WTC11 (cell line): Measurements from ENCODE around the gene POLE4. TPM values are rescaled to one million over a fixed set of nuclear protein-coding genes. Genes with fewer than 3 reads are reported as not detected.

Experiments
- ATAC-seq: fragments of 200-7000 bp; cut with Tn5 transposase; 2 replicates; pipeline ENCODE4 v1.10.0; 2021; ENCODE audit warnings: mild to moderate bottlenecking, moderate library complexity
- CTCF ChIA-PET: fragments of 300-600 bp; sonication (Branson Sonifier 250); formaldehyde crosslinking; loops from one replicate; lab custom pipeline; 2021; ENCODE audit warnings: antibody characterized with exemption; lab: Charles Lee
- POLR2A ChIA-PET: fragments of 350-600 bp; sonication (Branson Sonifier 250); formaldehyde crosslinking; loops from one replicate; lab custom pipeline; 2021; ENCODE audit warnings: antibody characterized with exemption; lab: Charles Lee
- DNase-seq: peaks from one replicate; pipeline ENCODE4 v3.0.0; 2021; ENCODE audit warnings: low spot score
- H3K27ac Mint-ChIP-seq: 2 replicates; pipeline ENCODE4 v1.8.0; 2021; ENCODE audit warnings: mixed read lengths
- H3K27me3 Mint-ChIP-seq: 2 replicates; pipeline ENCODE4 v1.8.0; 2021; ENCODE audit warnings: low read depth, mild to moderate bottlenecking, moderate library complexity, mixed read lengths
- H3K36me3 Mint-ChIP-seq: 2 replicates; pipeline ENCODE4 v1.8.0; 2021; ENCODE audit warnings: mixed read lengths
- H3K4me1 Mint-ChIP-seq: 2 replicates; pipeline ENCODE4 v1.8.0; 2022; ENCODE audit warnings: mixed read lengths
- H3K4me3 Mint-ChIP-seq: 2 replicates; pipeline ENCODE4 v1.8.0; 2021; ENCODE audit warnings: mild to moderate bottlenecking, moderate library complexity, mixed read lengths
- H3K9me3 Mint-ChIP-seq: 2 replicates; pipeline ENCODE4 v1.8.0; 2021; ENCODE audit warnings: mixed read lengths
- ATF2 ChIP-seq: sonication (generic); formaldehyde crosslinking; IDR thresholded peaks from 2 replicates; pipeline ENCODE4 v1.8.1; 2022; ENCODE audit warnings: low read depth, missing genetic modification reagents, borderline replicate concordance
- ATF6 ChIP-seq: sonication (generic); formaldehyde crosslinking; IDR thresholded peaks from 2 replicates; pipeline ENCODE4 v1.8.1; 2023; ENCODE audit warnings: mild to moderate bottlenecking, missing genetic modification reagents
- EMX1 ChIP-seq: fragments of 250-450 bp; sonication (Bioruptor Pico); IDR thresholded peaks from 2 replicates; pipeline ENCODE4 v1.8.0; 2021; ENCODE audit warnings: mild to moderate bottlenecking
- FOXP4 ChIP-seq: sonication (generic); formaldehyde crosslinking; IDR thresholded peaks from 2 replicates; pipeline ENCODE4 v1.8.0; 2022; ENCODE audit warnings: mild to moderate bottlenecking, missing genetic modification reagents
- HMGXB4 ChIP-seq: sonication (generic); formaldehyde crosslinking; IDR thresholded peaks from 2 replicates; pipeline ENCODE4 v1.8.1; 2023; ENCODE audit warnings: mild to moderate bottlenecking, moderate library complexity, missing genetic modification reagents
- IRF2 ChIP-seq: sonication (generic); formaldehyde crosslinking; IDR thresholded peaks from 2 replicates; pipeline ENCODE4 v1.8.0; 2022; ENCODE audit warnings: low read depth, missing genetic modification reagents, borderline replicate concordance
- MLX ChIP-seq: sonication (generic); formaldehyde crosslinking; IDR thresholded peaks from 2 replicates; pipeline ENCODE4 v1.8.1; 2023; ENCODE audit warnings: mild to moderate bottlenecking, missing genetic modification reagents, moderate library complexity
- PRRX2 ChIP-seq: fragments of 250-450 bp; sonication (Bioruptor Pico); IDR thresholded peaks from 2 replicates; pipeline ENCODE4 v1.8.0; 2021; ENCODE audit warnings: mild to moderate bottlenecking
- SMAD4 ChIP-seq: sonication (generic); formaldehyde crosslinking; IDR thresholded peaks from 2 replicates; pipeline ENCODE4 v1.8.0; 2022; ENCODE audit warnings: mild to moderate bottlenecking, missing genetic modification reagents
- TEAD1 ChIP-seq: sonication (generic); formaldehyde crosslinking; IDR thresholded peaks from 2 replicates; pipeline ENCODE4 v1.8.0; 2022; ENCODE audit warnings: mild to moderate bottlenecking, missing genetic modification reagents
- ZBTB21 ChIP-seq: sonication (generic); formaldehyde crosslinking; IDR thresholded peaks from 2 replicates; pipeline ENCODE4 v1.8.1; 2023; ENCODE audit warnings: mild to moderate bottlenecking, missing genetic modification reagents, borderline replicate concordance
- ZNF219 ChIP-seq: sonication (generic); formaldehyde crosslinking; IDR thresholded peaks from 2 replicates; pipeline ENCODE4 v1.8.0; 2023; ENCODE audit warnings: missing genetic modification reagents, mild to moderate bottlenecking, borderline replicate concordance
- total RNA-seq: library from RNA; stranded (reverse); gene quantifications from 3 replicates; pipeline ENCODE4 v1.2.3, GENCODE V29; 2021
- TF ChIP-seq, protein P1 (sequence below): sonication (generic); formaldehyde crosslinking; conservative IDR thresholded peaks from 2 replicates; pipeline ENCODE4 v1.8.1; 2022; ENCODE audit warnings: mild to moderate bottlenecking, missing genetic modification reagents
- TF ChIP-seq, protein P2 (sequence below): sonication (generic); formaldehyde crosslinking; IDR thresholded peaks from 2 replicates; pipeline ENCODE4 v1.8.1; 2022; ENCODE audit warnings: missing genetic modification reagents, borderline replicate concordance

Gene POLE4
- total RNA-seq, 1 experiment from 2014 or later = 31.5 TPM

GRCh38 chr2:74959106-74959751, 786 bp downstream of the POLE4 start:
- peak overlapping the region; percentile 61 for H3K4me3 Mint-ChIP-seq
- DNase-seq = no peak
- H3K9me3 Mint-ChIP-seq = peaks cover 4% of the 10 kb centered on the region
- TF ChIP-seq FOXP4 (CRISPR knock-in tag) (no peak), TEAD1 (no peak), MLX (no peak), ZNF219 (no peak), ATF2 (CRISPR knock-in tag) (no peak), PRRX2 (CRISPR knock-in tag) (no peak), HMGXB4 (no peak)
- TF ChIP-seq, protein P1, sequence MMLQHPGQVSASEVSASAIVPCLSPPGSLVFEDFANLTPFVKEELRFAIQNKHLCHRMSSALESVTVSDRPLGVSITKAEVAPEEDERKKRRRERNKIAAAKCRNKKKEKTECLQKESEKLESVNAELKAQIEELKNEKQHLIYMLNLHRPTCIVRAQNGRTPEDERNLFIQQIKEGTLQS (CRISPR knock-in tag) = 0 out of 2 replicates have a peak, but pooled peaks have one; percentile 41
- TF ChIP-seq, protein P2, sequence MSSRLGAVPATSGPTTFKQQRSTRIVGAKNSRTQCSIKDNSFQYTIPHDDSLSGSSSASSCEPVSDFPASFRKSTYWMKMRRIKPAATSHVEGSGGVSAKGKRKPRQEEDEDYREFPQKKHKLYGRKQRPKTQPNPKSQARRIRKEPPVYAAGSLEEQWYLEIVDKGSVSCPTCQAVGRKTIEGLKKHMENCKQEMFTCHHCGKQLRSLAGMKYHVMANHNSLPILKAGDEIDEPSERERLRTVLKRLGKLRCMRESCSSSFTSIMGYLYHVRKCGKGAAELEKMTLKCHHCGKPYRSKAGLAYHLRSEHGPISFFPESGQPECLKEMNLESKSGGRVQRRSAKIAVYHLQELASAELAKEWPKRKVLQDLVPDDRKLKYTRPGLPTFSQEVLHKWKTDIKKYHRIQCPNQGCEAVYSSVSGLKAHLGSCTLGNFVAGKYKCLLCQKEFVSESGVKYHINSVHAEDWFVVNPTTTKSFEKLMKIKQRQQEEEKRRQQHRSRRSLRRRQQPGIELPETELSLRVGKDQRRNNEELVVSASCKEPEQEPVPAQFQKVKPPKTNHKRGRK (CRISPR knock-in tag) = 0 out of 2 replicates have a peak, but pooled peaks have one; percentile 62
- TF ChIP-seq, all 79 proteins: peak for 2
- peaks cover 6% of the 10 kb centered on the region for H3K4me1 Mint-ChIP-seq
- no peak overlapping the region for H3K27ac Mint-ChIP-seq
- ChIA-PET CTCF (no interaction called here), POLR2A (no interaction called here)
- H3K36me3 Mint-ChIP-seq = peaks cover 17% of the 10 kb centered on the region
- ATAC-seq = no peak
- H3K27me3 Mint-ChIP-seq = peaks cover 36% of the 10 kb centered on the region

DNA sequence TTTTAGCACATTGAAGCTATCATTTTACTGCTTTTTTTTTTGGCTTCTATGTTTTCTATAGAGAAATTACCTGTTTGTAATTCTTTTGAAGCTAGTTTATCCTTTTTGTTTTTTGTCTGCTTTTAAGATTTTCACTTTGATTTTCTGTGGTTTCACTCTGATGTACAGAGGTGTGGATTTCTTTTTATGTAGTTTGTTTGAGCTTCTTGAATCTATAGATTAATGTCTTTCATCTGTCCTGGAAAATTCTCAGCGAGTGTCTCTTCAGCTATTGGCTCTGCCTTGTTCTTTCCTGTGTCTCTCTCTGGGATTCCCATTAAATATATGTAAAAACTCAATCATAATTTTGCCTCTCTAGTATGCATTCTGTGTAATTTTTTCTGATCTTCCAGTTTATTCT, 8.4 kb downstream of the POLE4 start:
- ChIA-PET CTCF (interaction anchor here (0.7 to 1.0 kb wide), 2 partner anchors 18 to 98 kb away, joined by 3 to 5 read pairs; no protein-coding TSS in a partner anchor), POLR2A (interaction anchor here (0.7 kb wide), 1 partner anchor 13 kb away, joined by 4 read pairs; no protein-coding TSS in a partner anchor)
- Mint-ChIP-seq H3K4me3 (no peak overlapping the region), H3K27ac (no peak overlapping the region), H3K27me3 (no peaks in the 10 kb centered on the region), H3K36me3 (peaks cover 10% of the 10 kb centered on the region), H3K9me3 (peaks cover 7% of the 10 kb centered on the region; the same call in 1 of the 2 replicates), H3K4me1 (0 out of 2 replicates have a peak, but pooled peaks cover 3% of the 10 kb centered on the region)
- TF ChIP-seq IRF2 (CRISPR knock-in tag) (no peak), ATF6 (CRISPR knock-in tag) (no peak), SMAD4 (no peak), HMGXB4 (no peak), ZBTB21 (CRISPR knock-in tag) (no peak), EMX1 (no peak)
- no peak for ATAC-seq
- DNase-seq = no peak
